ENCODE results near the gene CDH4.

Gene CDH4

GRCh38 chr20:61954276-61955021, 702.4 kb downstream of the CDH4 start:
- H3K27me3 ChIP-seq (ENCODE audit: control insufficient read depth, insufficient read depth, low read length) = no peaks in the 10 kb centered on the region
- H3K4me1 ChIP-seq (ENCODE audit: control insufficient read depth, insufficient read depth, low read length) = peaks cover 15% of the 10 kb centered on the region; the same call in 1 of the 2 replicates
- H3K9ac ChIP-seq (ENCODE audit: low read depth, low read length) = no peak overlapping the region
- no peak overlapping the region for H3K27ac ChIP-seq (ENCODE audit: low read depth, low read length)
- no peak overlapping the region for H3K4me3 ChIP-seq (ENCODE audit: low read depth, low read length)
- H3K9me3 ChIP-seq (ENCODE audit: control insufficient read depth, insufficient read depth, low read length) = no peaks in the 10 kb centered on the region
- H3K36me3 ChIP-seq (ENCODE audit: control insufficient read depth, insufficient read depth, low read length) = no peaks in the 10 kb centered on the region

DNA sequence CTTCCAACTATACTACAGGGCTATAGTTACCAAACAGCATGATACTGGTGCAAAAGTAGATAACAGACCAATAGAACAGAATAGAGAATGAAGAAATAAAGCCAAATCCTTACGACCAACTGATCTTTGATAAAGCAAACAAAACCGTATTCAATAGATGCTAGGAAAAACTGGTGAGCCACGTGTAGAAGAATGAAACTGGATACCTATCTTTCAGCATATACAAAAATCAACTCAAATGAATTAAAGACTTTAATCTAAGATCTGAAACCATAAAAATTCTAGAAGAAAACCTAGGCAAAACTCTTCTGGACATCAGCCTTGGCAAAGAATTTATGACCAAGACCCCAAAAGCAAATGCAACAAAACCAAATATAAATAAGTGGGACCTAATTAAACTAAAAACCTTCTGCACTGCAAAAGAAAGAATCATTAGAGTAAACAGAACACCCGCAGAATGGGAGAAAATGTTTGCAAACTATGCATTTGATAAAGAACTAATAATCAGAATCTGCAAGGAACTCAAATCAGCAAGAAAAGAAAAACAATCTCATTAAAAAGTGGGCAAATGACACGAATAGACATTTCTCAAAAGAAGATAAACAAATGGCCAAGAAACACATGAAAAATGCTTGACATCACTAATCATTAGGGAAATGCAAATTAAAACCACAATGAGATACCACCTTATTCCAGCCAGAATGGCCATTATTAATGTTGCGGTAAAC, 703.8 kb downstream of the CDH4 start:
- no peaks in the 10 kb centered on the region for H3K9me3 ChIP-seq (ENCODE audit: control insufficient read depth, insufficient read depth, low read length)
- H3K4me3 ChIP-seq (ENCODE audit: low read depth, low read length) = no peak overlapping the region
- no peak overlapping the region for H3K27ac ChIP-seq (ENCODE audit: low read depth, low read length)
- H3K4me1 ChIP-seq (ENCODE audit: control insufficient read depth, insufficient read depth, low read length) = peaks cover 12% of the 10 kb centered on the region; the same call in 1 of the 2 replicates
- H3K36me3 ChIP-seq (ENCODE audit: control insufficient read depth, insufficient read depth, low read length) = no peaks in the 10 kb centered on the region
- H3K27me3 ChIP-seq (ENCODE audit: control insufficient read depth, insufficient read depth, low read length) = no peaks in the 10 kb centered on the region
- H3K9ac ChIP-seq (ENCODE audit: low read depth, low read length) = no peak overlapping the region

DNA sequence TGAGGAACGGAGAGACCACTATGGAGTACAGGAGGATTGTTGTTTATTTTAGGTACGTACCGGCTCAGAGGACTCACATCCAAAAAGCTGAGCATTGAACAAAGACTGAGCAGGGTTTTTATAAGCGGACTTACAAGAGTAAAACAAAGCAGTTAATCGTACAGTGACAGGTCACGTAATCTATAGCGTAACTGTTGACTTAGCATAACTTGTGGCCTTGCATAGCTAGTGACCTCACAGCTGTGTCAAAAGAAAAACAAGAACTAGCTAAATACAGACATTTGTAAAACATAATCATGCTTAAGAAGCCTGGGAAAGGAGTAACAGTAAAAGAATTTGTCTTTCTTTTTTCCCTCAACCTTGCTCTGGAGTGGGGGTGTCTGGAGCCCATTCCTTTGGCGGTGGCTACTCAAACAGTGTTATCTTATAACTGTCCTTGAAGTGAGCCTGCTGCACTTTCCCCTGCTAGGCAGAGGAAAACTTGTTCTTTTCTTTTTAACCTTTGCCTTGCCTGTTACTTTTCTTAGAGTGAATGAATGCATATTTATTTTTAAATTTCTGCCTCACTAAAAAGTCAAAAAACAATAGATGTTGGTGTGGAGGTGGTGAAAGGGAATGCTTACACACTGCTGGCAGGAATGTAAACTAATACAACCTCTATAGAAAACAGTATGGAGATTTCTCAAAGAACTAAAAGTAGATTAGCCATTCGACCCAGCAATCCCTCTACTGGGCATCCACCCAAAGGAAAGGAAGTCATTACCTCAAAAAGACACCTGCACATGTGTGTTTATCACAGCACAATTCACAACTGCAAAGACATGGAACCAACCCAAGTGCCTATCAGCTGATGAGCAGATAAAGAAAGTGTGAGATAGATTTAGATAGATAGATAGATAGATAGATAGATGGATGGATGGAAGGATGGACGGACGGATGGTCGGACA, 704.6 kb downstream of the CDH4 start:
- no peaks in the 10 kb centered on the region for H3K27me3 ChIP-seq (ENCODE audit: control insufficient read depth, insufficient read depth, low read length)
- H3K9me3 ChIP-seq (ENCODE audit: control insufficient read depth, insufficient read depth, low read length) = no peaks in the 10 kb centered on the region
- no peak overlapping the region for H3K9ac ChIP-seq (ENCODE audit: low read depth, low read length)
- no peak overlapping the region for H3K4me3 ChIP-seq (ENCODE audit: low read depth, low read length)
- no peaks in the 10 kb centered on the region for H3K36me3 ChIP-seq (ENCODE audit: control insufficient read depth, insufficient read depth, low read length)
- H3K4me1 ChIP-seq (ENCODE audit: control insufficient read depth, insufficient read depth, low read length) = peaks cover 9% of the 10 kb centered on the region; the same call in 1 of the 2 replicates
- no peak overlapping the region for H3K27ac ChIP-seq (ENCODE audit: low read depth, low read length)

- Histone ChIP-seq H3K36me3 (ENCODE audit: control insufficient read depth, insufficient read depth, low read length) (no peaks in the 10 kb centered on the region), H3K27ac (ENCODE audit: low read depth, low read length) (no peak overlapping the region), H3K4me1 (ENCODE audit: control insufficient read depth, insufficient read depth, low read length) (peaks cover 3% of the 10 kb centered on the region; the same call in 1 of the 2 replicates), H3K9me3 (ENCODE audit: control insufficient read depth, insufficient read depth, low read length) (no peaks in the 10 kb centered on the region), H3K4me3 (ENCODE audit: low read depth, low read length) (no peak overlapping the region), H3K27me3 (ENCODE audit: control insufficient read depth, insufficient read depth, low read length) (no peaks in the 10 kb centered on the region), H3K9ac (ENCODE audit: low read depth, low read length) (no peak overlapping the region)
Observed at GRCh38 chr20:61957961-61958715, 706.1 kb downstream of the CDH4 start.

- Histone ChIP-seq H3K27ac (ENCODE audit: low read depth, low read length) (no peak overlapping the region), H3K9me3 (ENCODE audit: control insufficient read depth, insufficient read depth, low read length) (no peaks in the 10 kb centered on the region), H3K27me3 (ENCODE audit: control insufficient read depth, insufficient read depth, low read length) (no peaks in the 10 kb centered on the region), H3K36me3 (ENCODE audit: control insufficient read depth, insufficient read depth, low read length) (no peaks in the 10 kb centered on the region), H3K9ac (ENCODE audit: low read depth, low read length) (no peak overlapping the region; the same call in 1 of the 2 replicates), H3K4me3 (ENCODE audit: low read depth, low read length) (no peak overlapping the region), H3K4me1 (ENCODE audit: control insufficient read depth, insufficient read depth, low read length) (peaks cover 3% of the 10 kb centered on the region; the same call in 1 of the 2 replicates)
Observed at GRCh38 chr20:61958773-61959700, 707.0 kb downstream of the CDH4 start.

DNA sequence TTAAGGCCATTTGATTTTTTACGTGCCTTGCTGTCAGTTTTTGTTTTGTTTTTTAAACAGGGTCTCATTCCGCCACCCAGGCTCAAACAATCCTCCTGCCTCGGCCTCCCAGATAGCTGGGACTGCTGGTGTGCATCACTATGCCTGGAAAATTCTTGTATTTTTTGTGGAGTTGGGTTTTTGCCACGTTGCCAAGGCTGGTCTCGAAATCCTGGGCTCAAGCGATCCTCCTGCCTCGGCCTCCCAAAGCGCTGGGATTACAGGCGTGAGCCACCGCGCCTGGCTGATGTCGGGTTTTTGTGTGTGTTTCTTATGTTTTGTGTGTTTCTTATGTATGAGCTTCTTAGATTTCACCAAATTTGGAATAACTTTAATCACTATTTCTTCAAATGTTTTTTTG, 708.8 kb downstream of the CDH4 start:
- Histone ChIP-seq H3K4me1 (ENCODE audit: control insufficient read depth, insufficient read depth, low read length) (peaks cover 3% of the 10 kb centered on the region; the same call in 1 of the 2 replicates), H3K36me3 (ENCODE audit: control insufficient read depth, insufficient read depth, low read length) (no peaks in the 10 kb centered on the region), H3K27ac (ENCODE audit: low read depth, low read length) (no peak overlapping the region), H3K9me3 (ENCODE audit: control insufficient read depth, insufficient read depth, low read length) (no peaks in the 10 kb centered on the region), H3K9ac (ENCODE audit: low read depth, low read length) (no peak overlapping the region), H3K4me3 (ENCODE audit: low read depth, low read length) (no peak overlapping the region), H3K27me3 (ENCODE audit: control insufficient read depth, insufficient read depth, low read length) (no peaks in the 10 kb centered on the region)

DNA sequence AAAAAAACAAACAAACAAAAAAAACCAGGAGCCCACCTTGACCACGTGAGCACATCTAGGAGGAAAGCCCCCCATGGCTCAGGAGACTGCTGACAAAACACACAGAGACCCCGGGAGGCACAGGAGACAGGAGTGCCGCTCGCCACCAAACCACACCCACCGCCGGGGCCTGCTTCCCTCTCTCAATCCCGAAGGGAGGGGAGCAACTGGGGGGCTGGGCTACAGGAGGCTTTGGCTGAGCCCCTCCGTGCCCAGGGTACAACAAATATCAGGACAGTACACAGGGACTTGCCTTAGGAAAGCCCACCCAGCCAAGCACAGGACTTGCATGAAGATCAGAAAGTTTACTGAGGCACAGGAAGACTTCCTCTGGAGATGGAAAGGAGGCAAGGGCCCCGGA, 711.1 kb downstream of the CDH4 start:
- Histone ChIP-seq H3K4me3 (ENCODE audit: low read depth, low read length) (no peak overlapping the region), H3K9me3 (ENCODE audit: control insufficient read depth, insufficient read depth, low read length) (no peaks in the 10 kb centered on the region), H3K9ac (ENCODE audit: low read depth, low read length) (no peak overlapping the region), H3K27me3 (ENCODE audit: control insufficient read depth, insufficient read depth, low read length) (no peaks in the 10 kb centered on the region), H3K36me3 (ENCODE audit: control insufficient read depth, insufficient read depth, low read length) (no peaks in the 10 kb centered on the region), H3K27ac (ENCODE audit: low read depth, low read length) (no peak overlapping the region), H3K4me1 (ENCODE audit: control insufficient read depth, insufficient read depth, low read length) (peaks cover 3% of the 10 kb centered on the region; the same call in 1 of the 2 replicates)

GRCh38 chr20:61963885-61964674, 712.0 kb downstream of the CDH4 start:
- no peaks in the 10 kb centered on the region for H3K9me3 ChIP-seq (ENCODE audit: control insufficient read depth, insufficient read depth, low read length)
- H3K9ac ChIP-seq (ENCODE audit: low read depth, low read length) = no peak overlapping the region
- no peak overlapping the region for H3K27ac ChIP-seq (ENCODE audit: low read depth, low read length)
- no peaks in the 10 kb centered on the region for H3K36me3 ChIP-seq (ENCODE audit: control insufficient read depth, insufficient read depth, low read length)
- H3K4me3 ChIP-seq (ENCODE audit: low read depth, low read length) = no peak overlapping the region
- peaks cover 1% of the 10 kb centered on the region; the same call in 1 of the 2 replicates for H3K4me1 ChIP-seq (ENCODE audit: control insufficient read depth, insufficient read depth, low read length)
- no peaks in the 10 kb centered on the region for H3K27me3 ChIP-seq (ENCODE audit: control insufficient read depth, insufficient read depth, low read length)
